Activated naive CD8-positive, alpha-beta T cell treated with anti-CD3 and anti-CD28 coated beads, Interleukin-2, amount 50 U/mL, for 16 hours (primary cell): ENCODE measurements around the gene KRT72.

Source experiments
- DNase-seq: peaks from one replicate; pipeline ENCODE4 v3.0.0-alpha.2; 2020; ENCODE audit warnings: low read depth, low spot score

KRT72 gene

GRCh38 chr12:52630008-52630500 lies 28.8 kb upstream of the KRT72 start:
- DNase-seq, result no peak

DNA sequence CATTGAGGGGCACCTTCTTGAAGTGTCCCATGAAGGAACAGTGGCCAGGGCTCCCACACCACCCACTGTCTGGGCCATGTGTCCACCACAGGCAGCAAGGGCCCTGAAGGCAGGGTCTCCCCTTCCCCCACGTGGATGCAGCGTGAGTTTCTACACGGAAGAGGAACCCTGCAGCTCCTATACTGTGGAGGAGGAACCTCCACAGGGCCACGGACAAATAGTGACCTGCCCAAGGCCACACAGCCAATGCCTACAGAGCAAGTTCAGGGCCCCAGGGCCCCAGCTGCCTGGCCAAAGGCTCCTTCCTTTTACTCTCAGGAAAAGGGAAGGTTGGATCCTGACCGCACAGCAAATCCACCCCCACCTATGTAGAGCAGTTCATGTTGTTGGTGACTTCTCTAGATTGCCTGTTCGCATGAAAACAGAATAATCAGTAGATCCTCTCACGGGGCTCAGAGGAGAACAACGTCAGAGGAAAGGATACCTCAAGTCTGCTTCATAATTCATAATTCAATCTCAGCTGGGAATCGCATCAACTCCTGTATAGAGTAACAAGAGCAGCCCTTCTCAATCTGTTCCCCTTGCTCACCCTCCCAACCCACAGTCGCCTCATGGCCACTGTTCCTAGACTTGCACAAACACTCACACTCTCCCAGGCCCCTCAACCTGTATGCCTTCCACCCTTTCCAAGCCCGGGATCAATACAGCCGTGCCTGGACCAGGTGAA lies 28.2 kb upstream of the KRT72 start:
- no peak for DNase-seq

- no peak for DNase-seq
Measured at GRCh38 chr12:52628841-52629240, 27.6 kb upstream of the KRT72 start.

DNA sequence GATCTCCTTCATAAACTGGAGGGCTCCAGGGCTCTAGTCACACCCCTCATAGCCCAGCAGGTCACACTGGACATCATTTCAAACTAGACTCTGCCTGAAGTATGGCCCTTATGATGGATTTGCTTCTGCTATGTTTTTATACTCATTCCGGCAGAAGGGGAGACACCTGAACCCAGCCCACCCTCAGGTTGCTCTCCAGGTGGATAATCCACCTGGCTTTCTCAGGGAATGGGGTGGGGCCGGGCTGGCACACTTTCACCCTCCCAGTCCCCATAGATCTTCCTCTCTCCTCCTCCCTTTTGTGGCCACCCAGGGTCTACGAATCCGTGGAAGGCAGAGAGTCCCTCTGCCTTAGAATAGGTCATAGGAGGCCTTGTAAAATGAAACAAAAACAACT lies 26.8 kb upstream of the KRT72 start:
- DNase-seq, result no peak

DNA sequence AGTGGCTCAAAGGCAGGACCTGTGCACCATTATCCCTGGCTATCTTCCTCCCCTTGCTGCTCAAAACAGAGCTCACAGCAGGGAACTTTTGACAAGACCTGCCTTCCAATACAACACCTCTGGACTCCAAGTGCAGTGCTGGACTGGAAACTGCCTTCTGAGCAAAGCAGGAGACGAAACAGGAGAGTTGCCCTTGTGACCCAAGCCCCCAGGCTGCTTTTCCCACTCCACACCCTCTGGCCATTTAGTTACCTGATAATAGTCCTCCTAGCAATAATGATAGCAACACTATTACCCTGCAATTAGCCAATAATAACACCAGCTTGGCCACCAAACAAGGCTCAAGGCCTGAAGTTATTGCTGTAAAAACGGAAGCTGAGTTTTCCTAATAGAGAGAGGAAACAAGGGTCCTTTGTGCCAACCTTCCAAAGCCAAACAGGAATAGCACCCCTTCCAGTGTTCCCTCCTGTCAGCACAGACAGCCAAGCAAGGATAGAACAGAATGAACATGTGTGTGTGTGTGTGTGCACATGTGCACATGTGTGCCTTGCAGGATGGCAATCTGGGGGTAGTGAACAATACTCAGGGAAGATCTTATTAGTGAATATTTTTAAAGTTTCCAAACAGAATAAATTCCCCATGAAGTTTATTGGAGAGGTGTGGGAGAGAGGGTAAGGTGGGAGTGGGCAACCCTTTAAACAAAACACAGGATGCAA lies 26.3 kb upstream of the KRT72 start:
- no peak for DNase-seq

GRCh38 chr12:52622349-52622748 lies 21.1 kb upstream of the KRT72 start:
- DNase-seq, result no peak

DNA sequence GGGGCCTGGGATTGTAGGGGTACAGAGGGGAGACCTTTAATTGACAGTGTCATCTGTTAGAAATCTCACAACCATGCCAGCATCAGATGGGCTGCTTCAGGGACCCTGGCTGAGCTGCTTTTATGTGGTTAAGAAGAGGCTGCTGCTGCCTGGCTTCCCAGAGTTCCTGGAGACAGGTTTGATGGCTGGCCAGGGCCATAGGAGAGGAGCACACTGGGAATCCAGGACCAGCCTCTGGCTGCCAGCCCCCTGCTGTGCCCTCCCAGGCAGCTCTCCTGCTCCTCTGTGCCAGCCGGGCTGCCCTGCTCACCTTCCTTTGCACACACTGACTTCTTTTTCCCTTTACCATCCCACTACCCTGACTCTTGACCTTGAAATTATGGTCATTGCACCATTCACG lies 17.6 kb upstream of the KRT72 start:
- DNase-seq, result no peak

GRCh38 chr12:52618216-52618615 lies 17.0 kb upstream of the KRT72 start, which contains the start of gene KRT73:
TSS of gene KRT73 (minus strand) at chr12:52618559. CDS start at chr12:52618524, 35 bp downstream.
- no peak for DNase-seq

GRCh38 chr12:52617403-52617785 lies 16.1 kb upstream of the KRT72 start:
- DNase-seq, result no peak

DNA sequence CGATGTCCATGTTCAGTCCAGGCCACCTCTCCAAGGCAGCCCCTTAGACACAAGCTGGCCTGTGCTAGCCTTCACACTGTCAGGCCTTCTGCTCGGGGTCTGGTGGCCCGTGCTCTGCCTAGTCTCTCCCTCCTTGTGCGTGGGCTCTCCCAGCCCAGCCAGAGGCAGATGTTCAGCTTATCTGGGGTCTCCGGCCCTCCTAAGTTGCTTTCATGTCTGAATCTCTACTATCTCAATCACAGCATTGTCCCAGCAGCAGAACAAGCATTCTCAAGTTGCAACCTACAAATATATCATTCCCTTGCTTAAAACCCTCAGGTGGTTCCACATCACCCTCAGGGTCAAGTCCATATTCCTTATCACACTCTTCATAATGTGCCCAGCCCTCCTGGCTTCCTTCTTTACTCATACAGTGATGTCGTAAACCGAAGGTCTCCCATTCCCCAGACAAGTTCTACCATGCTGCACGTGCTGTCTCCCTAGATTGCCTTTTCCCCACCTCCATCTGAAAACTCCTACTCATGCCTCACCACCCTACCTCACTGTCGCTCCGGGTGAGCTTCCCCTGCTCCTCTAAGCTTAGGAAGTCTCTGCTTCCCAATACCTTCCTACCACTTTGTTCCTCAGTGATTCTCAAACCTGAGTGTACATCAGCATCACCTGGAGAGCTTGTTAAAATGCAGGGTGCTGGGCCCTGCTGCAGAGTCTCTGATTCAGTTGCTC lies 15.6 kb upstream of the KRT72 start:
- DNase-seq, result no peak

DNA sequence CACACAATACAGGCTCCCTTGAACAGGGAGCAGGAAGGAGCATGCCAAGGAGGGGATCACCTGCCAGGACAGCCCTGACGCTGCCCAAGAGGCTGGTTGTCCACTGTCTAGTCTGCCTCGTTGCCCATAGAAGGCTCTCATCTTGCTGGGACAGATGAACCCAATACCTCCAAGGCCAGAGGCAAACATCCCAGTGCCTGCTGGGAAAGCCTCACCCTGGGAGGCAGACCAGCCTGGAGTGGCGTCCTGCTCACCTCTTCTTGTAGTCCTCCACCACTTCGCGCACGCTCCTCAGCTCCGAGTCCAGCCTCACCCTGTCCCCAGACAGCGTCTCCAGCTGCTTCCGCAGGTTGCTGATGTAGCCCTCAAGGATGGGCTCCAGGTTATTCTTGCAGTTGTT lies 14.6 kb upstream of the KRT72 start:
- no peak for DNase-seq

GRCh38 chr12:52615208-52615868 lies 14.1 kb upstream of the KRT72 start:
- DNase-seq, result no peak

DNA sequence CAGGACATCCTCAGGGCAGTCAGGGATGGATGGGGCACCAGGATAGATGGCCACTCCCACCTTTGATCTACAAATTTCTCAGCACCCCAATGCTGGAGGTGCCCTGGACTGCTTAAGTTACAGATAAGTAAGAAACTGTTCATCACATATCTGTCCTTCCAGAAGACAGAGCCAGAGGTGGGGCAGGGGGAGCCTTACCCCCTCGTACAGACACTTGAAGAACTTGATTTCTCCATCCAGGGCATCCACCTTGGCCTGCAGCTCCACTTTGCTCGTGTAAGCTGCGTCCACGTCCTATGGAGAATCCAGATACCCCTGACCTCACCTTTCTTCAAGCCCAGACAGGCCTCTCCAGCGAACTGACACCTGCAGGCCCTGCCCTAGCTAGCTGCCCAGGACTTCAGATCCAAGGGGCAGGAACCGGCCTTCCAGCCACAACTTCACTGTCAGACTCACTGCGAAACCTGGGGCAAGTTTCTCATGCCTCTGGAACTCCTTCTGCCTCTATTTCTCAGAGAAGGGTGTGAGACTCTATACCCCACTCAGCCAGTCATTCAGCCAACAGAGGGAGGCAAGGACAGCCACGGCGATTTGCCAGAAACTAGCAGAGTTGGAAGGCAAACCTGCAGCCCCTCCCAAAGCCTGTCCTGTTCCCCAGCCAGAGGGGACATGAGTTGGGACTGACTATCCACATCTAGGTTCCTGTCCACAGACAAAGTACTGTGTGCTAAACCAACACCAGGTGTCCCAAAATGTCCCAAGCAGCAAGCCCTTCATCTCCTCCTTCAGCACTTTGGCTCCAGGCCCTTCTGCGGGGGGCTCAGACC lies 13.3 kb upstream of the KRT72 start:
- no peak for DNase-seq

DNA sequence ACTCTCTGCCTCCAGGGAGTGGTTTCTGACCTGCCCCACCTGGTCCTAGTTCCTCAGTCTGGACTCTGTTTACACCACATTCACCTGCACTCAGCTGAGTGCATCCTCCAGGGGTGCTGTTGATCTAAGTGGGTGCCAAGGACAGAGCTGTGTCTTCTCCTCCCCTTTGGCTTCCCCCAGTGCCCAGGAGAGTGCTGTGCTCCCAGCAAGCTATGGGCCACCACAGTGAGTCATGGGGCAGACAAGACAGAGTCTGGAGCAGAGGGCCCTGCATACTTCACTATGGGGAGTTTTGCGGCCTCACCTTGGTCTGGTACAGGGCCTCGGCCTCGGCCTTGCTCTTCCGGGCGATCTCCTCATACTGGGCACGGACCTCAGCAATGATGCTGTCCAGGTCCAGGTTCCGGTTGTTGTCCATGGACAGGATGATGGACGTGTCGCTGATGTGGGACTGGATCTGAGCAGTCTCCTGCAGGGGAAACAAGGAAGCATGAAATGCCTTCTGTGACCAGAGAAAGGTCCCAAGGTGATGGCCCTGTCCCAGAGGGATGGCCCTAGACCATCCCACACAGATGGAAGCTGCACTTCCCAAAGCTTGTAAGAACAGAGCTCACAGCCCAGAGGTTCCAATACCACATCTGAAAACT lies 12.2 kb upstream of the KRT72 start:
- DNase-seq, result no peak

- no peak for DNase-seq
Measured at GRCh38 chr12:52612431-52613383, 11.4 kb upstream of the KRT72 start.

GRCh38 chr12:52611080-52611468 lies 9.8 kb upstream of the KRT72 start:
- no peak for DNase-seq

- DNase-seq, result no peak
Measured at GRCh38 chr12:52608826-52609630, 7.8 kb upstream of the KRT72 start.

- no peak for DNase-seq
Measured at GRCh38 chr12:52608161-52608560, 6.9 kb upstream of the KRT72 start.

- no peak for DNase-seq
Measured at GRCh38 chr12:52607314-52607713, 6.1 kb upstream of the KRT72 start.
